DMS79 (cell line): Measurements from ENCODE around the gene TSPY2.
"Not testable (repeated sequence)": the region's sequence is repeated elsewhere in the genome, so short reads cannot be mapped to it uniquely, and the experiment has no call there.

Experiments
- DNase-seq: peaks from one replicate; lab custom pipeline; 2025; lab: John Stamatoyannopoulos, UW

TSPY2 gene, protein sequence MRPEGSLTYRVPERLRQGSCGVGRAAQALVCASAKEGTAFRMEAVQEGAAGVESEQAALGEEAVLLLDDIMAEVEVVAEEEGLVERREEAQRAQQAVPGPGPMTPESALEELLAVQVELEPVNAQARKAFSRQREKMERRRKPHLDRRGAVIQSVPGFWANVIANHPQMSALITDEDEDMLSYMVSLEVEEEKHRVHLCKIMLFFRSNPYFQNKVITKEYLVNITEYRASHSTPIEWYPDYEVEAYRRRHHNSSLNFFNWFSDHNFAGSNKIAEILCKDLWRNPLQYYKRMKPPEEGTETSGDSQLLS

GRCh38 chrY:6245923-6246322, at the start of gene TSPY2:
TSPY2 (plus strand) TSS chrY:6246223; CDS start chrY:6246269, 46 bp downstream.
- not testable (repeated sequence) for DNase-seq

DNA sequence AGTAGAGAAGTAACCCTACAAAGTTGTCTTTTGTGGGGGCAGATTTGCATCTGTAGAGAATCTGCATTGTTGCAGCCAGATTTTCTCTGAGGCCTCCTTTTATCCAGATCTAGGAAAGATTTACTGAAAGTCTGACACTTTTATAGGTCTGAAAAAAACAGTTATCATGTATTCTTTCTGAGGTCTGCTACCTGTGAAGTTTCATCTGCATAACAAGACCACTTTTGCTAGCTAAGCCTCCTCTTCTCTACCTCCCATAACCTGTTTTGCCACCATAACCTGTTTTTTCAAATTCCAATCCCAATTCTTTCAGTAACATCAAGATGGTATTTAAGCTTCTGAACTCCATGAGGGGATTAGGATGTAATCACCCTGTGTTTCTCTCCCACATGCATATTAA, 36.5 kb upstream of the TSPY2 start:
- DNase-seq: not testable (repeated sequence)

DNA sequence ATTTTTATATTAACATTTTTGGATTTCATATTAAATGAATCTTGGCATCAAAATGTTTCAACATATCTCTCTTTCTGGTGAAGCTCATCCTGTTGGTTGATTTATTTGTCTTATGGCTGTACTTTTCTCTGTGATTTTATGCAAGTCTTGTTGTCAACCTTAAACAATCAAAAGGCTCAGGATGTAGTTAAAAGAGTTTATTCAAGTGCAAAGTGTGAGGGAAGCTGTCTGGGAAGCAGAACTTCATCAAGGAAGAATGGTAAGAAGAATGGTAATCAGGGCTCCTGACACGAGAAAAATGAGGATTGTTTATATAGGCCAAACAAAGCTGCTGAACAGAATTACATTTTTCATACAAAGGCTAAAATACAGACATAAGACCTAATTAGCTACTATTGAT, 29.0 kb upstream of the TSPY2 start:
- not testable (repeated sequence) for DNase-seq

DNA sequence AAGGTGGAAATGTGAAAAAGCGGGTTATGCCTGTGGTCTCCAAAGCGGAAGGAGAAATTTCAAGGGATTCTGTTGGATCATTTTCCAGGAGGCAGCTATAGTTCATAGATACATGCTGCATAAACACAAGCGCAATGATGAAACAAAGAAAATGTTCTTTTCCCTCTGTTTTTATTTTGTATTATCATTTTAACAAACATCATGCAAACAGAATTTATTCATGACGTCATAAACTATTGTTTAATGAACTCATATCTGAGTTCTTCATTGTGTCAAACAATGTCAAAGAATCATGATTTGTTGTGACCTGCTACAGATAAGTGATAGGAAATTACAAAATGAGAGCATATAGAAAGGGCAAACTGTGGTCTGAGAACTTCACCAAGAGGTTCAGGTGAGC, 23.8 kb downstream of the TSPY2 start:
- DNase-seq: not testable (repeated sequence)
